Panc1 (cell line): ENCODE data around the gene ENDOV. TPM values are rescaled to one million over a fixed set of nuclear protein-coding genes. Genes with fewer than 3 reads are reported as not detected.

Experiments
- ATAC-seq: fragments of 200-7000 bp; cut with Tn5 transposase; 2 replicates; pipeline ENCODE4 v1.9.1; 2020; ENCODE audit warnings: mild to moderate bottlenecking, moderate library complexity
- BruUV-seq: library from RNA; stranded (reverse); fragments of 400-500 nt; replicated peaks from 2 replicates; lab custom pipeline; 2021; lab: Mats Ljungman, UMichigan
- CTCF ChIA-PET: fragments of 300-600 bp; sonication (Branson Sonifier 250); formaldehyde crosslinking; loops from one replicate; lab custom pipeline; 2022; ENCODE audit warnings: antibody characterized with exemption; lab: Charles Lee
- POLR2A ChIA-PET: fragments of 300-600 bp; sonication (Branson Sonifier 250); formaldehyde crosslinking; loops from one replicate; lab custom pipeline; 2022; ENCODE audit warnings: antibody characterized with exemption; lab: Charles Lee
- DNase-seq: peaks from one replicate; pipeline ENCODE4 v3.0.0-alpha.2; 2010; ENCODE audit warnings: low read depth, low spot score
- H3K27ac ChIP-seq: 2 replicates; pipeline ENCODE4 v1.5.1; 2011; ENCODE audit warnings: mild to moderate bottlenecking, low read length, inconsistent platforms
- H3K27me3 ChIP-seq: fragments of 200-500 bp; sonication (Bioruptor generic); 2 replicates; pipeline ENCODE4 v1.6.0; 2014; ENCODE audit warnings: low read length, inconsistent platforms; ENCODE audit not compliant: control insufficient read depth, insufficient read depth
- H3K36me3 ChIP-seq: fragments of 200-500 bp; sonication (Bioruptor generic); 2 replicates; pipeline ENCODE4 v1.5.1; 2014; ENCODE audit warnings: inconsistent platforms, mild to moderate bottlenecking, low read length, moderate library complexity; ENCODE audit not compliant: control insufficient read depth, insufficient read depth
- H3K4me1 ChIP-seq: 2 replicates; pipeline ENCODE4 v1.5.1; 2011; ENCODE audit warnings: inconsistent platforms, mild to moderate bottlenecking, low read length, moderate library complexity; ENCODE audit not compliant: control insufficient read depth, insufficient read depth
- H3K4me3 ChIP-seq, 2 experiments: 2 replicates each; pipeline ENCODE4 v1.5.1; 2011 to 2012; ENCODE audit warnings: low read depth in 2 of 2, low read length in 2 of 2, mild to moderate bottlenecking in 2 of 2, inconsistent platforms in 1 of 2, moderate library complexity in 1 of 2
- H3K9me3 ChIP-seq: fragments of 200-500 bp; sonication (Bioruptor generic); 2 replicates; pipeline ENCODE4 v1.5.1; 2014; ENCODE audit warnings: low read depth, mild to moderate bottlenecking, inconsistent platforms, low read length, moderate library complexity; ENCODE audit not compliant: control insufficient read depth, insufficient read depth
- CTCF ChIP-seq: fragments of 450-650 bp; IDR thresholded peaks from 2 replicates; pipeline ENCODE4 v1.5.1; 2017; ENCODE audit warnings: mild to moderate bottlenecking
- POLR2AphosphoS5 ChIP-seq: IDR thresholded peaks from 2 replicates; pipeline ENCODE4 v1.6.1; 2012; ENCODE audit warnings: mild to moderate bottlenecking, low read depth, low read length, moderate library complexity
- SIN3A ChIP-seq: IDR thresholded peaks from 2 replicates; pipeline ENCODE4 v1.6.1; 2012; ENCODE audit warnings: low read depth, mild to moderate bottlenecking, low read length, moderate library complexity, borderline replicate concordance; ENCODE audit not compliant: insufficient read depth
- TCF7L2 ChIP-seq: IDR thresholded peaks from 2 replicates; pipeline ENCODE4 v1.6.1; 2011; ENCODE audit warnings: mild to moderate bottlenecking, low read depth, low read length, inconsistent platforms
- in situ Hi-C: cut with HindIII; loops from 2 replicates; pipeline ENCODE4 v1.10.0; 2016; ENCODE audit warnings: low sequenced_read_pairs, low pct_unique_long_range_greater_than_20kb
- intact Hi-C: fragments of 100-400 bp; cut with micrococcal nuclease; formaldehyde crosslinking; loops from one replicate; pipeline ENCODE4 v1.10.0; 2022; ENCODE audit not compliant: unreplicated experiment
- total RNA-seq: library from RNA; stranded (reverse); gene quantifications from one replicate; pipeline ENCODE4 v1.2.1, GENCODE V29; 2021; ENCODE audit not compliant: unreplicated experiment
- TF ChIP-seq, protein P1 (sequence below), 2 experiments: IDR thresholded peaks; 2 replicates each; pipeline ENCODE4 v1.6.1; 2011 to 2012; ENCODE audit warnings: low read depth in 2 of 2, control low read depth in 1 of 2, low read length in 1 of 2, mild to moderate bottlenecking in 1 of 2, moderate library complexity in 1 of 2; ENCODE audit not compliant: insufficient read depth in 1 of 2

Gene ENDOV
- total RNA-seq, 1 experiment from 2014 or later: 37.1 TPM

DNA sequence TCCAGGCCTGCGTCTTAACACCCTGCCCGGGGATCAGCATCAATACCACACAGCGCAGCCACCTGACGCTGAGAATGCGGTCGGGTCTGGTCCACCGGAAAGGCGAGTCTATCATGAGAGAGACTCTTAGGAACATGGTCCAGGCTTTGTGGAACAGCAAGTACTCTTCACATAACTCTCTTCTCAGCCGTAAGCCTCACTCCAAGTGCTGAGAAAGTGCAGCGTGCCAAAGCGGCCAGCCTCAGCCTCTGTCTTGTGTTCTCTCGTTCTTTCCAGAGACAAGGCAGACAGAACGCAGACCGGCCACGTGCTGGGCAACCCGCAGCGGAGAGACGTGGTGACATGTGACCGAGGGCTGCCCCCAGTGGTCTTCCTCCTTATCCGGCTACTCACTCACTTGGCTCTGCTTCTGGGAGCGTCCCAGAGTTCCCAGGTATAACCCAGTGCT is 34.4 kb upstream of the ENDOV start:
- DNase-seq: no peak
- no peak overlapping the region for H3K4me3 ChIP-seq
- intact Hi-C loops (no loop called here), in situ Hi-C loops (no loop called here)
- peaks cover 66% of the 10 kb centered on the region for H3K36me3 ChIP-seq
- BruUV-seq: no TSS peak
- ATAC-seq: no peak
- TF ChIP-seq TCF7L2: no peak
- TF ChIP-seq, protein P1, sequence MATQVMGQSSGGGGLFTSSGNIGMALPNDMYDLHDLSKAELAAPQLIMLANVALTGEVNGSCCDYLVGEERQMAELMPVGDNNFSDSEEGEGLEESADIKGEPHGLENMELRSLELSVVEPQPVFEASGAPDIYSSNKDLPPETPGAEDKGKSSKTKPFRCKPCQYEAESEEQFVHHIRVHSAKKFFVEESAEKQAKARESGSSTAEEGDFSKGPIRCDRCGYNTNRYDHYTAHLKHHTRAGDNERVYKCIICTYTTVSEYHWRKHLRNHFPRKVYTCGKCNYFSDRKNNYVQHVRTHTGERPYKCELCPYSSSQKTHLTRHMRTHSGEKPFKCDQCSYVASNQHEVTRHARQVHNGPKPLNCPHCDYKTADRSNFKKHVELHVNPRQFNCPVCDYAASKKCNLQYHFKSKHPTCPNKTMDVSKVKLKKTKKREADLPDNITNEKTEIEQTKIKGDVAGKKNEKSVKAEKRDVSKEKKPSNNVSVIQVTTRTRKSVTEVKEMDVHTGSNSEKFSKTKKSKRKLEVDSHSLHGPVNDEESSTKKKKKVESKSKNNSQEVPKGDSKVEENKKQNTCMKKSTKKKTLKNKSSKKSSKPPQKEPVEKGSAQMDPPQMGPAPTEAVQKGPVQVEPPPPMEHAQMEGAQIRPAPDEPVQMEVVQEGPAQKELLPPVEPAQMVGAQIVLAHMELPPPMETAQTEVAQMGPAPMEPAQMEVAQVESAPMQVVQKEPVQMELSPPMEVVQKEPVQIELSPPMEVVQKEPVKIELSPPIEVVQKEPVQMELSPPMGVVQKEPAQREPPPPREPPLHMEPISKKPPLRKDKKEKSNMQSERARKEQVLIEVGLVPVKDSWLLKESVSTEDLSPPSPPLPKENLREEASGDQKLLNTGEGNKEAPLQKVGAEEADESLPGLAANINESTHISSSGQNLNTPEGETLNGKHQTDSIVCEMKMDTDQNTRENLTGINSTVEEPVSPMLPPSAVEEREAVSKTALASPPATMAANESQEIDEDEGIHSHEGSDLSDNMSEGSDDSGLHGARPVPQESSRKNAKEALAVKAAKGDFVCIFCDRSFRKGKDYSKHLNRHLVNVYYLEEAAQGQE (IDR thresholded peaks at IDR 0.05; ENCODE audit: insufficient read depth in 1 of 2, low read depth in 2 of 2, low read length in 1 of 2): no peak
- no peak for TF ChIP-seq SIN3A
- TF ChIP-seq POLR2AphosphoS5: no peak
- no peak for TF ChIP-seq CTCF
- H3K27ac ChIP-seq: no peak overlapping the region
- POLR2A ChIA-PET: no interaction called here
- no peaks in the 10 kb centered on the region for H3K4me1 ChIP-seq
- no peaks in the 10 kb centered on the region for H3K9me3 ChIP-seq
- CTCF ChIA-PET: no interaction called here
- H3K27me3 ChIP-seq: no peaks in the 10 kb centered on the region

GRCh38 chr17:80381416-80381923 is 33.5 kb upstream of the ENDOV start:
- TF ChIP-seq SIN3A (no peak), TCF7L2 (no peak), POLR2AphosphoS5 (no peak), CTCF (no peak)
- TF ChIP-seq, protein P1 (IDR thresholded peaks at IDR 0.05; ENCODE audit: insufficient read depth in 1 of 2, low read depth in 2 of 2, low read length in 1 of 2): no peak
- Histone ChIP-seq H3K27me3 (no peaks in the 10 kb centered on the region), H3K27ac (no peak overlapping the region), H3K36me3 (peaks cover 60% of the 10 kb centered on the region), H3K9me3 (no peaks in the 10 kb centered on the region), H3K4me3 (no peak overlapping the region), H3K4me1 (no peaks in the 10 kb centered on the region)
- CTCF ChIA-PET: interaction anchor here (0.7 kb wide), 1 partner anchor 150 kb away, joined by 3 read pairs; no protein-coding TSS in a partner anchor
- intact Hi-C loops (no loop called here), in situ Hi-C loops (no loop called here)
- POLR2A ChIA-PET: no interaction called here
- DNase-seq: no peak
- no peak for ATAC-seq
- BruUV-seq: no TSS peak
